Panc1 (cell line): ENCODE data around the gene OR4M1. TPM values are rescaled to one million over a fixed set of nuclear protein-coding genes. Genes with fewer than 3 reads are reported as not detected.
"Not testable (repeated sequence)": the region's sequence is repeated elsewhere in the genome, so short reads cannot be mapped to it uniquely, and the experiment has no call there.

ENCODE experiments used
- ATAC-seq: fragments of 200-7000 bp; cut with Tn5 transposase; 2 replicates; pipeline ENCODE4 v1.9.1; 2020; ENCODE audit warnings: mild to moderate bottlenecking, moderate library complexity
- BruUV-seq: library from RNA; stranded (reverse); fragments of 400-500 nt; replicated peaks from 2 replicates; lab custom pipeline; 2021; lab: Mats Ljungman, UMichigan
- CTCF ChIA-PET: fragments of 300-600 bp; sonication (Branson Sonifier 250); formaldehyde crosslinking; loops from one replicate; lab custom pipeline; 2022; ENCODE audit warnings: antibody characterized with exemption; lab: Charles Lee
- POLR2A ChIA-PET: fragments of 300-600 bp; sonication (Branson Sonifier 250); formaldehyde crosslinking; loops from one replicate; lab custom pipeline; 2022; ENCODE audit warnings: antibody characterized with exemption; lab: Charles Lee
- DNase-seq: peaks from one replicate; pipeline ENCODE4 v3.0.0-alpha.2; 2010; ENCODE audit warnings: low read depth, low spot score
- H3K27ac ChIP-seq: 2 replicates; pipeline ENCODE4 v1.5.1; 2011; ENCODE audit warnings: mild to moderate bottlenecking, low read length, inconsistent platforms
- H3K27me3 ChIP-seq: fragments of 200-500 bp; sonication (Bioruptor generic); 2 replicates; pipeline ENCODE4 v1.6.0; 2014; ENCODE audit warnings: low read length, inconsistent platforms; ENCODE audit not compliant: control insufficient read depth, insufficient read depth
- H3K36me3 ChIP-seq: fragments of 200-500 bp; sonication (Bioruptor generic); 2 replicates; pipeline ENCODE4 v1.5.1; 2014; ENCODE audit warnings: inconsistent platforms, mild to moderate bottlenecking, low read length, moderate library complexity; ENCODE audit not compliant: control insufficient read depth, insufficient read depth
- H3K4me1 ChIP-seq: 2 replicates; pipeline ENCODE4 v1.5.1; 2011; ENCODE audit warnings: inconsistent platforms, mild to moderate bottlenecking, low read length, moderate library complexity; ENCODE audit not compliant: control insufficient read depth, insufficient read depth
- H3K4me3 ChIP-seq, 2 experiments: 2 replicates each; pipeline ENCODE4 v1.5.1; 2011 to 2012; ENCODE audit warnings: low read depth in 2 of 2, low read length in 2 of 2, mild to moderate bottlenecking in 2 of 2, inconsistent platforms in 1 of 2, moderate library complexity in 1 of 2
- H3K9me3 ChIP-seq: fragments of 200-500 bp; sonication (Bioruptor generic); 2 replicates; pipeline ENCODE4 v1.5.1; 2014; ENCODE audit warnings: low read depth, mild to moderate bottlenecking, inconsistent platforms, low read length, moderate library complexity; ENCODE audit not compliant: control insufficient read depth, insufficient read depth
- CTCF ChIP-seq: fragments of 450-650 bp; IDR thresholded peaks from 2 replicates; pipeline ENCODE4 v1.5.1; 2017; ENCODE audit warnings: mild to moderate bottlenecking
- POLR2AphosphoS5 ChIP-seq: IDR thresholded peaks from 2 replicates; pipeline ENCODE4 v1.6.1; 2012; ENCODE audit warnings: mild to moderate bottlenecking, low read depth, low read length, moderate library complexity
- REST ChIP-seq, 2 experiments: IDR thresholded peaks; 2 replicates each; pipeline ENCODE4 v1.6.1; 2011 to 2012; ENCODE audit warnings: low read depth in 2 of 2, control low read depth in 1 of 2, low read length in 1 of 2, mild to moderate bottlenecking in 1 of 2, moderate library complexity in 1 of 2; ENCODE audit not compliant: insufficient read depth in 1 of 2
- SIN3A ChIP-seq: IDR thresholded peaks from 2 replicates; pipeline ENCODE4 v1.6.1; 2012; ENCODE audit warnings: low read depth, mild to moderate bottlenecking, low read length, moderate library complexity, borderline replicate concordance; ENCODE audit not compliant: insufficient read depth
- TCF7L2 ChIP-seq: IDR thresholded peaks from 2 replicates; pipeline ENCODE4 v1.6.1; 2011; ENCODE audit warnings: mild to moderate bottlenecking, low read depth, low read length, inconsistent platforms
- in situ Hi-C: cut with HindIII; loops from 2 replicates; pipeline ENCODE4 v1.10.0; 2016; ENCODE audit warnings: low sequenced_read_pairs, low pct_unique_long_range_greater_than_20kb
- intact Hi-C: fragments of 100-400 bp; cut with micrococcal nuclease; formaldehyde crosslinking; loops from one replicate; pipeline ENCODE4 v1.10.0; 2022; ENCODE audit not compliant: unreplicated experiment
- total RNA-seq: library from RNA; stranded (reverse); gene quantifications from one replicate; pipeline ENCODE4 v1.2.1, GENCODE V29; 2021; ENCODE audit not compliant: unreplicated experiment

OR4M1 gene
- total RNA-seq, 1 experiment from 2014 or later = not detected

GRCh38 chr14:19827626-19828244 is 54.4 kb downstream of the OR4M1 start:
- DNase-seq, intact Hi-C loops, H3K9me3 ChIP-seq, POLR2A ChIA-PET, ATAC-seq, in situ Hi-C loops, H3K27me3 ChIP-seq, CTCF ChIA-PET, H3K4me1 ChIP-seq, H3K36me3 ChIP-seq, H3K27ac ChIP-seq, H3K4me3 ChIP-seq, BruUV-seq: not testable (repeated sequence)
- 0 out of 2 replicates have a peak, but pooled peaks have one; percentile 12 for TF ChIP-seq CTCF

- Histone ChIP-seq H3K27me3 (no peaks in the 10 kb centered on the region), H3K4me3 (no peak overlapping the region), H3K36me3 (no peaks in the 10 kb centered on the region), H3K27ac (no peak overlapping the region), H3K4me1 (no peaks in the 10 kb centered on the region), H3K9me3 (no peaks in the 10 kb centered on the region)
- in situ Hi-C loops (no loop called here), intact Hi-C loops (no loop called here)
- BruUV-seq = no TSS peak
- DNase-seq (no peak), ATAC-seq (no peak)
- TF ChIP-seq REST (IDR thresholded peaks at IDR 0.05; ENCODE audit: insufficient read depth in 1 of 2, low read depth in 2 of 2, low read length in 1 of 2) (no peak), SIN3A (no peak), CTCF (no peak), POLR2AphosphoS5 (no peak), TCF7L2 (no peak)
- ChIA-PET POLR2A (no interaction called here), CTCF (no interaction called here)
Measured at GRCh38 chr14:19828314-19828713, 55.0 kb downstream of the OR4M1 start.

Other genes with a start within 250 kb of the OR4M1 start
- gene OR11H2, start 59.6 kb upstream of the OR4M1 start, total RNA-seq = not detected
- gene OR4Q3, start 29.9 kb upstream of the OR4M1 start, total RNA-seq = not detected
- not detected for gene OR4N2, start 30.3 kb downstream of the OR4M1 start, total RNA-seq
- not detected for gene OR4K2, start 101.6 kb downstream of the OR4M1 start, total RNA-seq
- gene OR4K5, start 147.1 kb downstream of the OR4M1 start, total RNA-seq = not detected
- gene OR4K1, start 157.4 kb downstream of the OR4M1 start, total RNA-seq = not detected
- not detected for gene OR4K15, start 202.1 kb downstream of the OR4M1 start, total RNA-seq
- not detected for gene OR4Q2, start 228.7 kb downstream of the OR4M1 start, total RNA-seq
- gene OR4K14, start 245.8 kb downstream of the OR4M1 start, total RNA-seq = not detected